OCI-LY7 (cell line): ENCODE results near the gene TBL1XR1.

Experiments used
- EZH2phosphoT487 ChIP-seq: fragments of 200-600 bp; sonication (generic); IDR thresholded peaks from 2 replicates; pipeline ENCODE4 v1.6.1; 2018; ENCODE audit warnings: low read depth, borderline replicate concordance, mild to moderate bottlenecking, mixed run types, antibody characterized with exemption, low read length, moderate library complexity, mixed read lengths
- TF ChIP-seq, protein P1 (sequence below): fragments of 200-600 bp; sonication (generic); conservative IDR thresholded peaks from 2 replicates; pipeline ENCODE4 v1.5.1; 2014; ENCODE audit warnings: mild to moderate bottlenecking, antibody characterized with exemption, low read length, moderate library complexity, mixed read lengths

DNA sequence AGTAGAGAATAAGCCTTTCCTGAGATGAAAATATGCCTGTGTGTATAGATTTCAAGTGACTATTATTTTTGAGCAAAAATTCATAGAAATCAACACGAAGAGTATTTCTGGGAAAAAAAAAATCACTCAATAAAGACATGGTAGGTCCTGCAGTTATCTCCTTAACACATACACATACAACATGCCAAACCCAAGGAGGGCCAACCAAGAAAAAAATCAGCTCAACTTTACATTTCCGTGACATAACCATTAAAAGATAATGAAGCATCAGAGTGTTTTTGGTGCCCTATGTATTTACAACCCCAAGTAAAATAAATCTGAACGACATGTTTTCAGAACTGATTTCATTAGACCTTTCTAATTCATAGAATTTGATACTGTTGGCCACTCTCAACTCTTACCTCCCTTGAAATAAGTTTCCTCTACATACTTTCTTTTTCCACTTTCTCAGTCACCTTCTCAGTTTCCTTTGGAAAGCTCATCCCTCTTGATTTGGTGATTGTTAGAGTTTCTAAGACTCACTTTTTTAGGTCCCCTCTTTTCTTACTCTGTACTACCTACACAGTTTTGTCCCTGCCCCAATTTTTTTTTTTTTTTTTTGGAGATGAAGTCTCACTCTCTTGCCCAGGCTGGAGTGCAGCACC lies 162.3 kb downstream of the TBL1XR1 start:
- TF ChIP-seq, protein P1, sequence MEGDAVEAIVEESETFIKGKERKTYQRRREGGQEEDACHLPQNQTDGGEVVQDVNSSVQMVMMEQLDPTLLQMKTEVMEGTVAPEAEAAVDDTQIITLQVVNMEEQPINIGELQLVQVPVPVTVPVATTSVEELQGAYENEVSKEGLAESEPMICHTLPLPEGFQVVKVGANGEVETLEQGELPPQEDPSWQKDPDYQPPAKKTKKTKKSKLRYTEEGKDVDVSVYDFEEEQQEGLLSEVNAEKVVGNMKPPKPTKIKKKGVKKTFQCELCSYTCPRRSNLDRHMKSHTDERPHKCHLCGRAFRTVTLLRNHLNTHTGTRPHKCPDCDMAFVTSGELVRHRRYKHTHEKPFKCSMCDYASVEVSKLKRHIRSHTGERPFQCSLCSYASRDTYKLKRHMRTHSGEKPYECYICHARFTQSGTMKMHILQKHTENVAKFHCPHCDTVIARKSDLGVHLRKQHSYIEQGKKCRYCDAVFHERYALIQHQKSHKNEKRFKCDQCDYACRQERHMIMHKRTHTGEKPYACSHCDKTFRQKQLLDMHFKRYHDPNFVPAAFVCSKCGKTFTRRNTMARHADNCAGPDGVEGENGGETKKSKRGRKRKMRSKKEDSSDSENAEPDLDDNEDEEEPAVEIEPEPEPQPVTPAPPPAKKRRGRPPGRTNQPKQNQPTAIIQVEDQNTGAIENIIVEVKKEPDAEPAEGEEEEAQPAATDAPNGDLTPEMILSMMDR: no peak
- TF ChIP-seq EZH2phosphoT487: no peak
